Thyroid gland (tissue), 4 donors: ENCODE measurements around the gene TXK. TPM values are rescaled to one million over a fixed set of nuclear protein-coding genes. Genes with fewer than 3 reads are reported as not detected.
"Not testable (repeated sequence)": the region's sequence is repeated elsewhere in the genome, so short reads cannot be mapped to it uniquely, and the experiment has no call there.

Source experiments
- DNase-seq, 2 donors: peaks; one replicate each; pipeline ENCODE4 v3.0.0-alpha.2; 2019
- H3K27ac ChIP-seq, 3 donors: fragments of 200-600 bp; sonication (generic); 1 replicate in 2 of 3; 2 replicates in 1 of 3; pipeline ENCODE4 v1.5.1; 2016 to 2019; ENCODE audit warnings: mild to moderate bottlenecking in 1 of 3, moderate library complexity in 1 of 3
- H3K27me3 ChIP-seq: fragments of 200-600 bp; sonication (generic); one replicate; pipeline ENCODE4 v1.5.1; 2019
- H3K36me3 ChIP-seq, 2 donors: fragments of 200-600 bp; sonication (generic); one replicate each; pipeline ENCODE4 v1.5.1; 2016 to 2019
- H3K4me1 ChIP-seq, 2 donors: fragments of 200-600 bp; sonication (generic); one replicate each; pipeline ENCODE4 v1.5.1; 2017 to 2019
- H3K4me3 ChIP-seq, 3 donors: fragments of 200-600 bp; sonication (generic); replicated peaks in 1 of 3; 1 replicate in 2 of 3; 2 replicates in 1 of 3; pipeline ENCODE4 v1.5.1; 2016; ENCODE audit warnings: mild to moderate bottlenecking in 1 of 3
- H3K9me3 ChIP-seq: fragments of 200-600 bp; sonication (generic); one replicate; pipeline ENCODE4 v1.5.1; 2017
- POLR2A ChIP-seq, 2 donors: fragments of 450-650 bp; IDR thresholded peaks; one replicate each; pipeline ENCODE4 v1.6.1; 2017; ENCODE audit warnings: antibody characterized with exemption in 2 of 2, mild to moderate bottlenecking in 2 of 2, moderate library complexity in 1 of 2
- WGBS, 2 donors: methylation state at CpG; one replicate each; pipeline ENCODE4 v1.1.5; 2017; 5-methylcytosine and 5-hydroxymethylcytosine counted together
- intact Hi-C: fragments of 100-400 bp; cut with DNase I; formaldehyde crosslinking; loops from one replicate; pipeline ENCODE4 v1.15.1; 2023
- total RNA-seq, 4 donors: library from RNA; depleted of rRNA; stranded (reverse); fragments of >200 nt; gene quantifications; one replicate each; pipeline ENCODE4 v1.2.3, GENCODE V29; 2016
- TF ChIP-seq, protein P1 (sequence below), 6 experiments: fragments of 200-600 bp in 3 of 6; fragments of 450-650 bp in 3 of 6; sonication (generic) in 3 of 6; IDR thresholded peaks; one replicate each; pipeline ENCODE4 v1.5.1; 2016 to 2019; ENCODE audit warnings: antibody characterized with exemption in 6 of 6, mild to moderate bottlenecking in 2 of 6, inconsistent platforms in 1 of 6, moderate library complexity in 1 of 6

The TXK gene
- total RNA-seq, 4 donors from 2014 or later = 1.8 to 3.6 (median 1.9) TPM

DNA sequence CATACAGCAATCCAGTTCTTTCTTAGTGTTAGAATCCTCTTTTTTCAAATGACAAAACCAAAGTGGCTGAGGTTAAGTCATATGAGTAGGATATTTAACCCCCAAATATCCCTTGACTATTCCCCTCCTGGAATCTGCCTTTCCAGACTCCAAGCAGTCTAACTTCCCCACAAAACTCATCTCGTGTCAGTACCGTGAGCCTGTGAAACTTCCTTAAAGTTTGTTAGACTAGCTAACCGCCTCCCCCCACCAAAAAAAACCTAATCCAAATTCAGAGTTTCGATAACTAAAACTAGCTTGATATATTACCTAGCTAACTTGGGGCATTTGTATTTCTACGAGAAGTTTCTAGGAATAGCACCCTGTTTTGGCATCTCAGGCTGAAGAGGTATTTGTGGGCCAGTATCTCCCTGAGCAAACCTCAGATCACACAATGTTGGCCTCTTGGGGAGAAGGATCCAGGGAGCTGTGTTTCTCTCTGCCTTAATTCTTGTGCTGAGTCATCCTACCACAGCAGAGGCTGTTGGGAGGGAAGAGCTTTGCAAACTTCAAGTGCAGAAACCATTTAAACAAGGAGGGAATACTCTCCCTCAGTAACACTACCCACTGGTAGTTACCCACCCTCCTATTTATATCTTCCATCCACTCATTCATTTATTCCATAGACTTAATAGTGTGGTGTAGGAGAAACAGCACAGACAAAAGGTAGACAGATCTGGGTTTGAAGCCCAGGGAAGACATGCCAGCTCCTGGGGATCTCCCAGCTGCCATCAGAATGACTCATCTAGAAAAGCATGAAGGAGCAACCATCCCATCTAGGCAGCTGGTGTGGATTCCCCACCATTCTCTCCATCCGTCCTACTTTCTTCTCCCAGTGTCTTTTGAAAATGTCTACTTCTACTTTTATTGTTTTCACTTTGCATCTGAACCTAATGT lies 39.3 kb upstream of the TXK start:
- H3K27me3 ChIP-seq = no peaks in the 10 kb centered on the region
- intact Hi-C loops = no loop called here
- no peaks in the 10 kb centered on the region for H3K36me3 ChIP-seq
- WGBS, 2 donors = 83 to 92% methylated on average over 6 of the region's 6 CpGs
- H3K9me3 ChIP-seq = no peaks in the 10 kb centered on the region
- no peak for TF ChIP-seq POLR2A (IDR thresholded peaks at IDR 0.05)
- TF ChIP-seq, protein P1, sequence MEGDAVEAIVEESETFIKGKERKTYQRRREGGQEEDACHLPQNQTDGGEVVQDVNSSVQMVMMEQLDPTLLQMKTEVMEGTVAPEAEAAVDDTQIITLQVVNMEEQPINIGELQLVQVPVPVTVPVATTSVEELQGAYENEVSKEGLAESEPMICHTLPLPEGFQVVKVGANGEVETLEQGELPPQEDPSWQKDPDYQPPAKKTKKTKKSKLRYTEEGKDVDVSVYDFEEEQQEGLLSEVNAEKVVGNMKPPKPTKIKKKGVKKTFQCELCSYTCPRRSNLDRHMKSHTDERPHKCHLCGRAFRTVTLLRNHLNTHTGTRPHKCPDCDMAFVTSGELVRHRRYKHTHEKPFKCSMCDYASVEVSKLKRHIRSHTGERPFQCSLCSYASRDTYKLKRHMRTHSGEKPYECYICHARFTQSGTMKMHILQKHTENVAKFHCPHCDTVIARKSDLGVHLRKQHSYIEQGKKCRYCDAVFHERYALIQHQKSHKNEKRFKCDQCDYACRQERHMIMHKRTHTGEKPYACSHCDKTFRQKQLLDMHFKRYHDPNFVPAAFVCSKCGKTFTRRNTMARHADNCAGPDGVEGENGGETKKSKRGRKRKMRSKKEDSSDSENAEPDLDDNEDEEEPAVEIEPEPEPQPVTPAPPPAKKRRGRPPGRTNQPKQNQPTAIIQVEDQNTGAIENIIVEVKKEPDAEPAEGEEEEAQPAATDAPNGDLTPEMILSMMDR (IDR thresholded peaks at IDR 0.05) = no peak
- peaks cover 0 to 7% of the 10 kb centered on the region in 2 donors for H3K4me1 ChIP-seq
- no peak for DNase-seq
- no peak overlapping the region for H3K27ac ChIP-seq
- no peak overlapping the region for H3K4me3 ChIP-seq

DNA sequence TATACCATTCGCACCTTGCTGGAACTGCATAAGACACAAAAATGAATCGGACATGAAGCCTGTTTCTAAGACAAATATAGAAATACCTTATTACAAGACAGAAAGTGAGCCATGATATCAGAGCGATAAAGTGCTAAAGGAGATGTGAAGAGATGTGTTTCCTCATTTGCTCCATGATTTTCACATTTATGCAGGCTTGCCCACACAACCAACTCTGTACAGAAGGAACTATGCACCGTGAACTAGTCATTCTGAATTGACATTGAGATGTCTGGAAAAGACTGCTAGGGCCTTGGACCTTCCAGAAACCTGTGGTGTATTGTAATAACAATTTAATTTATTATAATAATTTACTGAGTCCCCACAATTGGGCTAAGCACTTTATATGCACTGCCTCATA lies 38.6 kb upstream of the TXK start:
- no peaks in the 10 kb centered on the region for H3K27me3 ChIP-seq
- no peaks in the 10 kb centered on the region for H3K9me3 ChIP-seq
- no peak for TF ChIP-seq POLR2A (IDR thresholded peaks at IDR 0.05)
- TF ChIP-seq, protein P1 (IDR thresholded peaks at IDR 0.05) = no peak
- H3K36me3 ChIP-seq = no peaks in the 10 kb centered on the region
- peaks cover 0 to 7% of the 10 kb centered on the region in 2 donors for H3K4me1 ChIP-seq
- 74 to 96% methylated on average over 4 of the region's 4 CpGs for WGBS, 2 donors
- H3K4me3 ChIP-seq = no peak overlapping the region
- H3K27ac ChIP-seq = no peak overlapping the region
- intact Hi-C loops = no loop called here
- DNase-seq = no peak

DNA sequence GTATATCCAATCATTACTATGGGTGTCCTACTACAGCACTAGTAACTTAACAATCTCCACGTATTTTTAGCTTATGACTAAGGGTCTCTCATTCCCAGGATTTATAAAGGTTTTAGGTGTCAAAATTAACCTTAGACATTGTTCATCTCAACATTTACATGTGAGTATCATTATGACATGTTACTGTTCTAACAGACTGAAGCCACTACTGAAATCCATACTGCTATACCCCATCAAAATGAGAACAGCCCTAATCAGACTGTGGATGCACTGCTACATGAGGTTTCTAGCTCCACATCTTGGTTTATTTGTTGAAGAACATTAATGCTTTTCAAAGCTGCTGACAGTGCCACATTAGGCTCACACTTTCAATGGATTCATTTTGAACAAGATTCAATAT lies 35.6 kb upstream of the TXK start:
- H3K4me3 ChIP-seq = no peak overlapping the region
- 33 to 86% methylated on average over 1 of the region's 1 CpG for WGBS, 2 donors
- no peaks in the 10 kb centered on the region for H3K9me3 ChIP-seq
- H3K27ac ChIP-seq = no peak overlapping the region
- DNase-seq = no peak
- H3K27me3 ChIP-seq = no peaks in the 10 kb centered on the region
- peaks cover 0 to 7% of the 10 kb centered on the region in 2 donors for H3K4me1 ChIP-seq
- intact Hi-C loops = no loop called here
- H3K36me3 ChIP-seq = no peaks in the 10 kb centered on the region
- no peak for TF ChIP-seq POLR2A (IDR thresholded peaks at IDR 0.05)
- TF ChIP-seq, protein P1 (IDR thresholded peaks at IDR 0.05) = no peak

DNA sequence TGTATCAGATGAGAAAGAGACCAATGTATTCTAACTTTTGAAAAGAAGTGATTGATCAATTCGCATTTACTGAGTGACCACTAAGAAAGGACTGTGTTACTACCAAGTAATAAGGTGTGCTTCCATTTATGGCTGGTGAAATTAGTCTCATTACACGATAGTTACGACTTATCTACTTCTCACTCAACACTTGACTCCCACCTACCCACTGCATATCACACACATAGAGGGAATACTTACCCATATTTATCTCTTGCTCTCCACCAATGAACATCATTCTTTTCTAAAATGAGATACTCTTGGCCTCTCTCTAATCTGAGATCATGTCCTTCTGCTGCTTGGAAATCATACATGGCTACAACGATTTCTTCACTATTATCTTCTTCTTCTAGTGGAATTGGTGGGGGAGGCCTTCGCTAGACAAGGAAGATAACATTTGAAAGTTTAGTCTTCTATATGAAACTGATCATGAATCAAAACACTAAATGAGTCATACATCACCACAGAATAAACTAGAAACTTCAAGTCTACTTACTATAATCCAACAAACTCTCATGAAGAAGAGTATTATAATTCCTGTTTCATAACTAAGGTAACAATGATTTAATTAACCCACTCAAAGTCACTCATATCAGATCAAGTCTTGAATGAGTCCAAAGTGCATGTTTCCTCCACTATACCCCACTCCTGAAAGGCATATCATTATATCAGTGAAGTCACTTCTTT lies 33.7 kb upstream of the TXK start:
- 84 to 95% methylated on average over 5 of the region's 5 CpGs for WGBS, 2 donors
- Histone ChIP-seq H3K4me3 (no peak overlapping the region), H3K9me3 (no peaks in the 10 kb centered on the region), H3K27ac (no peak overlapping the region), H3K4me1 (no peaks in the 10 kb centered on the region), H3K36me3 (no peaks in the 10 kb centered on the region), H3K27me3 (no peaks in the 10 kb centered on the region)
- DNase-seq = no peak
- intact Hi-C loops = no loop called here
- TF ChIP-seq, protein P1 (IDR thresholded peaks at IDR 0.05) = no peak
- no peak for TF ChIP-seq POLR2A (IDR thresholded peaks at IDR 0.05)

DNA sequence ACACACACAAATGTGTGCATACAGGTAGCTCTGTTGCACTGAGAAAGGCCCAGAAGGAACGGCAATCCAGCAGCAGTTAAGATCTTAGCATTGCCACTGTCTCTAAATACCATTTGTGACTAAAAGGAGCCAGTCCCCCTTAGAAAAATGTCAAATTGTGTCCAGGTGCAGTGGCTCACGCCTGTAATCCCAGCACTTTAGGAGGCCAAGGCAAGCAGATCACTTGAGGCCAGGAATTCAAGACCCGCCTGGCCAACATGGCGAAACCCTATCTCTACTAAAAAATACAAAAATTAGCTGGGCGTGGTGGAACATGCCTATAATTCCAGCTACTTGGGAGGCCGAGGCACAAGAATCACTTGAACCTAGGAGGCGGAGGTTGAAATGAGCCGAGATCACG lies 30.5 kb upstream of the TXK start:
- H3K27ac ChIP-seq, H3K4me3 ChIP-seq, H3K9me3 ChIP-seq, intact Hi-C loops, H3K4me1 ChIP-seq, H3K36me3 ChIP-seq, DNase-seq, H3K27me3 ChIP-seq: not testable (repeated sequence)
- 91 to 95% methylated on average over 9 of the region's 9 CpGs for WGBS, 2 donors
